Measurements from ENCODE around the gene CDCP1.

- no peak for TF ChIP-seq CTCF (conservative IDR thresholded peaks at IDR 0.05)
- no peak for TF ChIP-seq EZH2 (IDR thresholded peaks at IDR 0.05; ENCODE audit: low read depth)
Observed at GRCh38 chr3:45183872-45184262, 37.7 kb upstream of the CDCP1 start.

Data from PC-9 (cell line).